AML-193 (cell line): Measurements from ENCODE around the gene LRRC3.

Source experiments
- DNase-seq, 2 experiments: peaks; one replicate each; lab custom pipeline; 2025; lab: John Stamatoyannopoulos, UW

Gene LRRC3

GRCh38 chr21:44478124-44478800 is 23.0 kb downstream of the LRRC3 start:
- no peak for DNase-seq

- DNase-seq: no peak
Observed at GRCh38 chr21:44478801-44479167, 23.5 kb downstream of the LRRC3 start.

GRCh38 chr21:44479556-44480199 is 24.4 kb downstream of the LRRC3 start:
- DNase-seq: peak; percentile 8 to 24

DNA sequence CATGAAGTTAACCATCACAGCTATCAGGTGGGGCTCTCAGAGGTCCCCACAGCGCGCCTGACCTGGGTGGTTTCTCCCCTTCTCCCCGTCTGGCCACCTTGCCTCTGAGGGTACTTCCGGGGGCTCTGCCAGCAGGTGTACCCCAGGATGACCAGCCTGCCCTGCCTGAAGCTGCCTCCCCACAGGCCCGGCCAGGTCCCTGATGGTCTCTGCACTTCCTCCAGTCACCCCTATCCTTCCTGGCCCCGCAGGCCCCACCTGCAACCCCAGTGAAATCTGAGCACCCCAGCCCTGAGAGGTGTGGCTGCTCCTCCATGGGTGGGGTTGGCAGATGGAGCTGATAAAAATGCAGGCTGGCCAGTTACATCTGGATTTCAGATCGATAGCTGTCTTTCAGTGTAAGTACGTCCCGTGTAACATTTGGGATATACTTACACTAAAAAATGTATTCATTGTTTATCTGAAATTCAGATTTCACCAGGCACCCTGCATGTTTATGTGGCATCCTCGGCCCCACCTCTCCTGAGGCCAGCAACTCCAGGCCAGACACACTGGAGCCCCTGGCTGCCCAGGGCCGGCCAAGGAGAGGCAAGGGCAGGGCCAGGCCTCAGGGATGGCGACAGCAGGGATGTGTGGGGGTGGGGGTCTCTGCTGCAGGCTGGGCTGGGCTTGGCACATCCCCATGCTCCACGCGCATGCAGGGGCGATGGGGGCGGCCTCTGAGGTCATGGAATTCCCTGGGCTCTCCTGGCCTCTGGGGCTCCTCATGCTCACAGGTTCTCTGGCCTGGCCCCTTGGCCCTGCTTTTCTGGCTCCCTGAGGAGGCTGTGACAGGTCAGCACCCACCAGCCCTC is 25.1 kb downstream of the LRRC3 start:
- no peak for DNase-seq

GRCh38 chr21:44482581-44483287 is 27.4 kb downstream of the LRRC3 start:
- DNase-seq: no peak

GRCh38 chr21:44483288-44484237 is 28.3 kb downstream of the LRRC3 start:
- DNase-seq: no peak

DNA sequence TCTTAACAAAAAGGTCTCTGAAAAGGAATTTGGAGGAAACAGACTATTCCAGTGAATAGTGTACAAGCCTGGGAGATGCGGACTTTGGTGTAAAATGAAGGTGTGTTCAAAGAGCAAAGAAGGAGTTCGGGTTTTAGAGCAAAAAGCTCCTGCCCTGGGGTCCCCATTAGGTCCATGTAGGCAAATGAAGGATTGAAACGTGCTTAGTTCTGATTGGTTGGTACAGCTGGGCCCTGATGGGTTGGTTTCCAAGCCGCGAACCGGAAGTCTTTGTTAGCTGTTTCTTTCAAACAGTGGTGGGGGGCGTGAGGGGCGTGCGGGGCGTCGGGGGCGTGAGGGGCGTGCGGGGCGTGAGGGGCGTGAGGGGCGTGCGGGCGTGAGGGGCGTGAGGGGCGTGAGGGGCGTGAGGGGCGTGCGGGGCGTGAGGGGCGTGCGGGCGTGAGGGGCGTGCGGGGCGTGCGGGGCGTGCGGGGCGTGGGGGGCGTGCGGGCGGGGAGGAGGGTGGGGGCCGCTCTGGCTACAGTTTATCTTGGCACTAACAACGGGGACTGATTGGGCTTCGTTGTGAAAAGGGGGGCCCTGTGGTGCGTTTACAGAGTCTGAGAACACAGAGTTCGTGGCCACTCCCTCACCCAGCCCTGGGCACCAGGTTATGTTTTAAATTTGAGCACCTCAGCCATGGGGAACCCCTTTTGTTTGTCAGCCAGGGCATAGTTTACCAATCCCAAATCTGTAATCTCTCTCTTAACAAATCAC is 29.4 kb downstream of the LRRC3 start:
- DNase-seq: no peak

DNA sequence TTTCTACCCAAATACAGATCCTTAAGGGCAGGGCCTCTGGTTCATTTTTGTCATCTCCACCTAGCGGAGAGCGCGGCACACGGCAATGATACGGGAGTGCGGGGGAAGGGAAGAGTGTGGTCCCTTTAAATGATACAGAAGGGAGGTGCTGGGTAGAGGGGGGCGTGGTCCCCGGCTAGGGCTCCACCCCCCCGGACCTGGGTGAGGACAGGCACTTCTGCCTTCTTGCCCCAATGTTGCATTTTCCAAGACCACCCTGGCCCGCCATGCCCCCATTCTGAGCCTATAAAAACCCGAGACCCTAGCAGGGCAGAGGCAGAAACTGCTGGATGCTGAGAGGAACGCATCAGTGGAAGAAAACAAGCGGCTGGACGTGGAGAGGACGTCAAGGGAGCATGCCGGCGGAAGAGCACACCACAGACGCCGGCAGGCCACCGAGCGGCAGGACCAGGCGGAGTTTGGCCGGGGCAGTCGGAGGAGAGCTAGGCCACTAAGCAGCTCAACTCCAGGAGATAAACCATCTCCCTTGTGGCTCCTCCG is 30.0 kb downstream of the LRRC3 start:
- DNase-seq: no peak

GRCh38 chr21:44485796-44486195 is 30.5 kb downstream of the LRRC3 start:
- no peak for DNase-seq

GRCh38 chr21:44486302-44486701 is 31.0 kb downstream of the LRRC3 start:
- DNase-seq: no peak

GRCh38 chr21:44487831-44488230 is 32.5 kb downstream of the LRRC3 start:
- peak in 1 of 2 experiments; percentile 22 for DNase-seq

DNA sequence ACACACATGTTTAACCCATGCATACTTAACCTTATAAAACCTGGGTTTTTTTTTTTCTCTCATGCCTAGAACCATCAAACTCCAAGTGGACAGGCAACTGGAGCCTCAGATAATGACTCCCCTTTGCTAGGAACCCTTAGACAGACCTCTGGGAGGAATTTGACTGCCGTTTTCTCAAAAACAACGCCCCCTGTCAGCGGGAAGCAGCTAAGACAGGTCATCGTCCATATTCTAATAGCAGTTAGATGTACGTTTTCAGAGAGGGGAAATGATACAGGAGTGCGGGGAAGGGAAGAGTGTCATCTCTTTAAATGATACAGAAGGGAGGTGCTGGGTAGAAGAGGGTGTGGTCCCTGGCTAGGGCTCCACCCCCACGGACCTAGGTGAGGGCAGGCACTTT is 34.7 kb downstream of the LRRC3 start:
- no peak for DNase-seq

- no peak for DNase-seq
Observed at GRCh38 chr21:44490405-44490804, 35.1 kb downstream of the LRRC3 start.

GRCh38 chr21:44490816-44491215 is 35.5 kb downstream of the LRRC3 start:
- DNase-seq: no peak

- DNase-seq: no peak
Observed at GRCh38 chr21:44492567-44493385, 37.5 kb downstream of the LRRC3 start.

- no peak for DNase-seq
Observed at GRCh38 chr21:44494418-44494817, 39.1 kb downstream of the LRRC3 start.

DNA sequence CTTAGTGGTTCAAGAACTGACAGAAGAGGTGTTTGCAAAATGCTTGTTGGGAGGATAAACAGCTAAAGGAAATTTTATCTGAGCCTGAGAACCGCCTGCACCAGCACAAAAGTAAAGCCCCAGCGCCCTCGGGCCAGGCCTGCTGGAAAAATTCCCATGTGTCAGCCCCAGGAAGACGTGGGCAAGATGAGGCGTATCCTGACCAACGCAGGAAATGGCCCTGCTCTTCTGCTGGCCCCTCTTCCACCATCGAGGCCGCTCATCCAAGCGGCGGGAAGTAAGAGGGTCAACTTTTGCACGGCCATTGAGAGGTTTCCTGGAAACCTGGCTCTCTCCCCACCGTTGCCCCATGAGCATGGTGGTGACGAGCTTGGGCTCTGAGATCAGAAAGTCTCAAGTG is 39.6 kb downstream of the LRRC3 start:
- DNase-seq: no peak

GRCh38 chr21:44495611-44496563 is 40.6 kb downstream of the LRRC3 start:
- no peak for DNase-seq
